MM.1S (cell line): ENCODE data around the gene CBX6.

Experiments
- EZH2 ChIP-seq: fragments of 300-600 bp; sonication (generic); optimal IDR thresholded peaks from 2 replicates; pipeline ENCODE3; 2017; ENCODE audit warnings: low read depth, mild to moderate bottlenecking, antibody characterized with exemption, low read length, mixed read lengths
- EZH2phosphoT487 ChIP-seq: fragments of 300-600 bp; sonication (generic); IDR thresholded peaks from 2 replicates; pipeline ENCODE4 v1.6.1; 2018; ENCODE audit warnings: antibody characterized with exemption, low read length
- TF ChIP-seq, protein P1 (sequence below): fragments of 300-600 bp; sonication (generic); IDR thresholded peaks from 2 replicates; pipeline ENCODE4 v1.5.1; 2016; ENCODE audit warnings: antibody characterized with exemption, low read length, mixed read lengths

GRCh38 chr22:38870312-38870741, 1.7 kb downstream of the CBX6 start:
- TF ChIP-seq EZH2 (no peak), EZH2phosphoT487 (no peak)
- TF ChIP-seq, protein P1, sequence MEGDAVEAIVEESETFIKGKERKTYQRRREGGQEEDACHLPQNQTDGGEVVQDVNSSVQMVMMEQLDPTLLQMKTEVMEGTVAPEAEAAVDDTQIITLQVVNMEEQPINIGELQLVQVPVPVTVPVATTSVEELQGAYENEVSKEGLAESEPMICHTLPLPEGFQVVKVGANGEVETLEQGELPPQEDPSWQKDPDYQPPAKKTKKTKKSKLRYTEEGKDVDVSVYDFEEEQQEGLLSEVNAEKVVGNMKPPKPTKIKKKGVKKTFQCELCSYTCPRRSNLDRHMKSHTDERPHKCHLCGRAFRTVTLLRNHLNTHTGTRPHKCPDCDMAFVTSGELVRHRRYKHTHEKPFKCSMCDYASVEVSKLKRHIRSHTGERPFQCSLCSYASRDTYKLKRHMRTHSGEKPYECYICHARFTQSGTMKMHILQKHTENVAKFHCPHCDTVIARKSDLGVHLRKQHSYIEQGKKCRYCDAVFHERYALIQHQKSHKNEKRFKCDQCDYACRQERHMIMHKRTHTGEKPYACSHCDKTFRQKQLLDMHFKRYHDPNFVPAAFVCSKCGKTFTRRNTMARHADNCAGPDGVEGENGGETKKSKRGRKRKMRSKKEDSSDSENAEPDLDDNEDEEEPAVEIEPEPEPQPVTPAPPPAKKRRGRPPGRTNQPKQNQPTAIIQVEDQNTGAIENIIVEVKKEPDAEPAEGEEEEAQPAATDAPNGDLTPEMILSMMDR: peak; percentile 95
